ENCODE measurements around the gene SBK1.
A peak's percentile ranks its signal among the peaks of the same experiment; 100 is the strongest.

SBK1 gene

DNA sequence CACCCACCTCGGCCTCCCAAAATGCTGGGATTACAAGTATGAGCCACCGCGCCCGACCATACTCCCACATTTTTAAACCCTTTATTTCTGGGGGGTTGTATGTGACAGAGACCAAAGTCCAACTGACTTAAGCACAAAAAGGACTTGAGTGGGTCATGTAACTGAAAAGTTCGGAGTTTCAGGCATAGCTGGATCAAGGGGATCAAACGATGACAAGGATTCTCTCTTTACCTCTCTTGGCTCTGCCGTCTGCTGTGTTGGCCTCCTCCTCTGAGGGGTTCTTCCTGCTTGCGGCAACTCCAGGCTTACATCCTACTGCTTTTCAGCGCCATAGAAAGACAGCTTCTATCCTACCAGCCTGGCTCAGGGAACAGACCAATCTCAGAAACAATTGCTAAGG lies 9.2 kb upstream of the SBK1 start:
- no peak overlapping the region for H3K4me3 ChIP-seq (ENCODE audit: low read length)
- no peaks in the 10 kb centered on the region for H3K4me1 ChIP-seq (ENCODE audit: insufficient read depth, low read length)
- peaks cover 9% of the 10 kb centered on the region; the same call in 1 of the 2 replicates for H3K36me3 ChIP-seq (ENCODE audit: insufficient read depth, low read depth, low read length)
- H3K27ac ChIP-seq (ENCODE audit: low read length), result no peak overlapping the region
- H3K9me3 ChIP-seq (ENCODE audit: insufficient read depth, low read depth, low read length), result no peaks in the 10 kb centered on the region
- no peak overlapping the region for H3K9ac ChIP-seq (ENCODE audit: low read depth, low read length)
- H3K27me3 ChIP-seq (ENCODE audit: insufficient read depth, low read length), result no peaks in the 10 kb centered on the region

DNA sequence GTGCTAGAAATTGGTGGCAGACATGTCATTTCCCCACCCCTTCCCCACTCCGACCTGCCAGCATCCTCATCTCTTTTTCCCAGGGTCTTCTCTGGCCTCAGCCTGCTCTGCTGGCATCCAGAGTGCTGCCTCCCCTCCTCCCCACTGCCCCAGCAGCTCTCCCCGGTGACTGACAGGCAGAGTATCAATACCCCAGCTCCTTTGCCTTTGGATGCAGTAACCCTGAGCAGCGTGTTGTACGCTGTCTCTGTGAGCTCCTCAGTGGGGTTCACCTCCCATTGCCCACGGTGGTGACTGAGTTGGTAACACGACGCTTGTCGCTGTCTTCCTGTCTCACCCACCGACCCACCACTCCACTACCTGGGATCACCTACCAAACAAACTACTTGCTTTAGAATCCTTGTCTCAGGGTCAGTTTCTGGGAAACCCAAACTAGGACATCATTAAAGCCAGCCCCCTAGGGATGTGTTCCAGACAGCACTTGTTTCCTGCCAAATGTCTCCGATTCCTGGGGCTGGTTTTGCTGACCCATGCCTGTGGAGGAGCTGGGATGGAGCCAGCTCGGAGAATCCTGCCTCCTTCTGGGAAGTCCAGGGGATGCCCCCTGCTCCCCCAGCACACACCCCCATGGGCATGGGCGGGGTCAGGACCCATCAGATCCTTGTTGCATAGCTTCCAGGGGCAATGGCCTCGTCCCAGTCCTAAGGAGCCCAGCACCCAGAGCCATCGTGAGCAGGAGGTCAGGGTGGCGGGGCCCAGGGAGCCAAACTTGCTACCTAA lies 8.3 kb upstream of the SBK1 start:
- no peak overlapping the region for H3K9ac ChIP-seq (ENCODE audit: low read depth, low read length)
- H3K36me3 ChIP-seq (ENCODE audit: insufficient read depth, low read depth, low read length), result peaks cover 9% of the 10 kb centered on the region; the same call in 1 of the 2 replicates
- H3K4me1 ChIP-seq (ENCODE audit: insufficient read depth, low read length), result no peaks in the 10 kb centered on the region
- H3K27me3 ChIP-seq (ENCODE audit: insufficient read depth, low read length), result no peaks in the 10 kb centered on the region
- no peak overlapping the region for H3K4me3 ChIP-seq (ENCODE audit: low read length)
- H3K9me3 ChIP-seq (ENCODE audit: insufficient read depth, low read depth, low read length), result no peaks in the 10 kb centered on the region
- H3K27ac ChIP-seq (ENCODE audit: low read length), result no peak overlapping the region

DNA sequence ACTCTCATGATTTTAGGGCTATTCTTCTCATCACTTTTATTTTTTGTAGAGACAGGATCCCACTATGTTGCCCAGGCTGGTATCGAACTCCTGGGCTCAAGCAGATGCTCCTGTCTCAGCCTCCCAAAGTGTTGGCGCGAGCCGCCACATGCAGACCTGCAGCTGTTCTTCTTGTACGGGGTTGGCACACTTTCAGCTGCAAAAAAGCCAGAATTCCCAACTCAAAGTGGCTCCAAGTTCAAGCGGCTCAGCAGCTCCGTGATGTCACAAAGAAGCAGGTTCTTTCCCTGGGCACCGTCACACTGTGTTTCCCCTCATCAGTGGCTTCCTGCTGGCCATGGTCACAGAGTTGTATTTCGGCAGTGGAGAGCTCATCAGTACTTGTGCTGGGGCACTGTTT lies 6.7 kb upstream of the SBK1 start:
- Histone ChIP-seq H3K9me3 (ENCODE audit: insufficient read depth, low read depth, low read length) (no peaks in the 10 kb centered on the region), H3K27ac (ENCODE audit: low read length) (no peak overlapping the region), H3K36me3 (ENCODE audit: insufficient read depth, low read depth, low read length) (peaks cover 9% of the 10 kb centered on the region; the same call in 1 of the 2 replicates), H3K27me3 (ENCODE audit: insufficient read depth, low read length) (no peaks in the 10 kb centered on the region), H3K9ac (ENCODE audit: low read depth, low read length) (no peak overlapping the region), H3K4me1 (ENCODE audit: insufficient read depth, low read length) (peaks cover under 1% of the 10 kb centered on the region; the same call in 1 of the 2 replicates), H3K4me3 (ENCODE audit: low read length) (no peak overlapping the region)

DNA sequence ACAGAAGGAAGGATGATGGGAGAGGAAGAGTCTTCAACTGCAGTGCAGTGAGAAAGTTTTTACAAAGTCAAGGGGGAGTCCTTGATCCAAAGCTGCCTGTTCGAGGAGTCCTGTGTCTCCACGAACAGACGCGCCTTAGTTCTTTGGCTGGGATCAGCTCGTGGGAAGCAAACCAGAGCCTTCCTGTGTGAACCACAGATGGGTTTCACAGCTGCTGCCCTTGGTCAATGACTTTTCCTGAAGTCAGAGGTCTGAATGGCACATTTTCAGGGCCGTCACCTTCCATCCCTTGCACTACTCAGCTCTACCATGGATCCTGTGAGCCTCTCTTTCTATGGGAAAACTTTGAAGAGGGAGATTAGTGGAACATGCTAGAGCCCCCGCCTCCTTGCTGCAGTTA lies 4.2 kb upstream of the SBK1 start:
- H3K4me3 ChIP-seq (ENCODE audit: low read length), result no peak overlapping the region
- no peaks in the 10 kb centered on the region for H3K27me3 ChIP-seq (ENCODE audit: insufficient read depth, low read length)
- peaks cover 4% of the 10 kb centered on the region; the same call in 1 of the 2 replicates for H3K4me1 ChIP-seq (ENCODE audit: insufficient read depth, low read length)
- H3K36me3 ChIP-seq (ENCODE audit: insufficient read depth, low read depth, low read length), result peaks cover 9% of the 10 kb centered on the region; the same call in 1 of the 2 replicates
- no peaks in the 10 kb centered on the region for H3K9me3 ChIP-seq (ENCODE audit: insufficient read depth, low read depth, low read length)
- no peak overlapping the region for H3K9ac ChIP-seq (ENCODE audit: low read depth, low read length)
- H3K27ac ChIP-seq (ENCODE audit: low read length), result no peak overlapping the region

DNA sequence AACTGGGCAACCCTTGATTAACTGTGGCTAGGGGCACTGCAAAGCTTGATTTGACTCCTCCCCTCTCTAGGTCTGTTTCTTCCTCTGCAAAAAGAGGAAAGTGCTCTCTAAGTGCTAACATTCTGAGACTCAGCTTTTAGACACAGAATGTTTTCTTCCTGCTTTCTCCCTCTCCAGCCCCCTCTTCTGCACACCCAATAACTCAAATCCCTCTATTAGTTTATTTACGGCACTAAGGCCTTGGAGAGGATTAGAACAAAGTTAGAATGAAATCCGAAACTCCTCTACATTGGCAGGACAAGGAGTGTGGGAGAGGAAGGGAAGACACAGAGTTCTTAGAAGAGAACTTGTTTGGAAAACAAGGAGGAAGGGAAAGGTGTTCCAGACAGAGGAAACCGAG lies 3.3 kb upstream of the SBK1 start:
- no peak overlapping the region for H3K4me3 ChIP-seq (ENCODE audit: low read length)
- H3K27me3 ChIP-seq (ENCODE audit: insufficient read depth, low read length), result no peaks in the 10 kb centered on the region

DNA sequence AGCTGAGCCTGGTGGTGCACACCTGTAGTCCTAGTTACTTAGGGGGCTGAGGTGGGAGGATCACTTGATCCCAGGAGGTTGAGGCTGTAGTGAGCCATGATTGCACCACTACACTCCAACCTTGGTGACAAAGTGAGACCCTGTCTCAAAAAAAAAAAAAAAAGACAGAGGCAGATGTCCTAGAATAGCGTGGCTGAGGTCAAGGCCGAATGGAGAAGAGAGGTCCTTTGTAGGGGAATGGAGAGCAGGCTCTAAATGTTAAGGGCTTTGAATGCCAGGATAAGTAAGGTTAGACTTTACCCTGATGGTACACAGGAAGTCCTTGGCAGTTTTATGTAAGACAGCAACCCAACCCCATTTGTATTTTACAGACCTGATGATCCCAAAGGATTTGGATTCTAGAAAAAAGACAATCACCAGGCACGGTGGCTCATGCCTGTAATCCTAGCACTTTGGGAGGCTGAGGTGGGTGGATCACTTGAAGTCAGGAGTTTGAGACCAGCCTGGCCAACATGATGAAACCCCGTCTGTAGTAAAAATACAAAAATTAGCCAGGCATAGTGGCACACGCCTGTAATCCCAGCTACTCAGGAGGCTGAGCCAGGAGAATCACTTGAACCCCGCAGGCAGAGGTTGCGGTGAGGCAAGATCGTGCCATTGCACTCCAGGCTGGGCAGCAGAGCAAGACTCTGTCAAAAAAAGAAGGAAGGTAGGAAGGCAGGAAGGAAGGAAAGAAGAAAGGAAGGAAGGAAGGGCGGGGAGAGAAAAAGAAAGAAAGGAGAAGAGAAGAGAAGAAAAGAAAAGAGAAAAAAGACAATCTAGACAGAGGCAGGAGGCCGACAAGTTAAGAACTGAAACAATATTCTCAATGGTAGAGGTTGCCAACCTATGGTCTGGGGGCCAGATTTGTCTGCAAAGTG lies 2.1 kb upstream of the SBK1 start:
- Histone ChIP-seq H3K9ac (ENCODE audit: low read depth, low read length) (peak overlapping the region; percentile 57; the same call in 1 of the 2 replicates), H3K4me3 (ENCODE audit: low read length) (peak overlapping the region; percentile 56), H3K4me1 (ENCODE audit: insufficient read depth, low read length) (peaks cover 16% of the 10 kb centered on the region; the same call in 1 of the 2 replicates), H3K27ac (ENCODE audit: low read length) (no peak overlapping the region), H3K27me3 (ENCODE audit: insufficient read depth, low read length) (no peaks in the 10 kb centered on the region), H3K9me3 (ENCODE audit: insufficient read depth, low read depth, low read length) (no peaks in the 10 kb centered on the region), H3K36me3 (ENCODE audit: insufficient read depth, low read depth, low read length) (peaks cover 19% of the 10 kb centered on the region; the same call in 1 of the 2 replicates)

More for the DNA sequence above, 3.3 kb upstream of the SBK1 start:
- Histone ChIP-seq H3K9ac (ENCODE audit: low read depth, low read length) (no peak overlapping the region), H3K4me1 (ENCODE audit: insufficient read depth, low read length) (peaks cover 5% of the 10 kb centered on the region; the same call in 1 of the 2 replicates), H3K36me3 (ENCODE audit: insufficient read depth, low read depth, low read length) (peaks cover 9% of the 10 kb centered on the region; the same call in 1 of the 2 replicates), H3K27ac (ENCODE audit: low read length) (no peak overlapping the region), H3K9me3 (ENCODE audit: insufficient read depth, low read depth, low read length) (no peaks in the 10 kb centered on the region)

DNA sequence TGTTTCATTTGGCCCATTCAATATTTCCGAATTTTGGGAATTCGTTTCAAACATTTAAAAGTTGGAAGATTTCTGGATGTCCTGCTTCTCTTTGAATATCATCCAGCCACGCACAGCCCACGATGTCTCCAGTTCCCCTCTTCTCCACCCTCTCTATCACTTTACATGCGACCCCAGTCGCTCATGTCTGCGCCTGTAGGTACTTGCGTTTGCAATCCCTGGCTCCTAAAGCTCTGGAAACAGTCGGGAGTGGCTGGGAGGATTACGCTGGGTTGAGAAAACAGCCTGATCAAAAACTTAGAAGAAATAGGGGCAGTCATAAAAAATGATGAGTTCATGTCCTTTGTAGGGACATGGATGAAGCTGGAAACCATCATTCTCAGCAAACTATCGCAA lies 1.5 kb upstream of the SBK1 start:
- H3K4me1 ChIP-seq (ENCODE audit: insufficient read depth, low read length), result peaks cover 19% of the 10 kb centered on the region; the same call in 1 of the 2 replicates
- peak overlapping the region; percentile 57; the same call in 1 of the 2 replicates for H3K9ac ChIP-seq (ENCODE audit: low read depth, low read length)
- H3K4me3 ChIP-seq (ENCODE audit: low read length), result peak overlapping the region; percentile 56

DNA sequence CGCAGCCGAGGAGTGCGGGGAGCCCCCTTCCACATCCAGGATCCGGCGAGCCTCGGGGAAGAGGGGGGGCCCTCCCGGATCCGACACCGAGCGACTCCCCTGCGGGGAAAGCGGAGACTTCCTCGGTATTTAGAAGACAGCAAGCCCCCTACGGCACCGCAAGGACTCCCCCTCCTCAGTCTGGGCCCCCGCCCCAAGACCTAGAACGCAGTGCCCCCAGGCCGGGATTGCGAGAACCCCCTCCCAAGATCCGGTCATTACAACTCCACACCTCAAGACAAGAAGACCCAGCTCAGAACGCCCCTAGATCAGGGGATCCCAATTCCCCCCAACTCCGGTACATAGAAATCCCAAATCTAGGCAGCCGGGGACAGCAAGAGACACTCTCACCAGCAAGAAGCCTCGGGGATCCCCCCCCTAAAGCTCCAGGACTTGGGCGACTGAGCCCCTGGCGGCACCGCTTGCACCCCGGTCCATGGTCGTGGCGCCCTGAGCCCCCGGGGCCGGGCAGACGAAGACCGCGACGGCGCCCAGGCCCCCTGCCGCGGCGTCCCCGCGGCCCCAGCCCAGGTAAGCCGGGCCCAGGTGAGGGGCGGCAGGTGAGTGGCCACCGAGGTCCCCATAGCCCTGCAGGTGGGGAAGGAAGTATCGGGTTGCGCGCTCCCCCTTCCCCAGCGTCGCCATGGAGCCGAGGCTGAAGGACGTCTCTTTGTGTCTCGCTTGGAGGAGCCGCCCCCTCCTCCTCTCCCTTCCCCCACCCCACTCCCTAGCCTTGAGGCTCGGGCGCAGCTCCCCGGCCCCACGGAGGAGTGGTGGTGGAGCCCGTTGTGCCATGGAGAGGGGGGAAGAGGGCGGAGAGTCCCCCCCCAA lies 641 bp downstream of the SBK1 start:
- no peaks in the 10 kb centered on the region for H3K9me3 ChIP-seq (ENCODE audit: insufficient read depth, low read depth, low read length)
- H3K4me1 ChIP-seq (ENCODE audit: insufficient read depth, low read length), result peaks cover 19% of the 10 kb centered on the region; the same call in 1 of the 2 replicates
- H3K27ac ChIP-seq (ENCODE audit: low read length), result peak overlapping the region; percentile 84
- H3K4me3 ChIP-seq (ENCODE audit: low read length), result peak overlapping the region; percentile 82
- H3K9ac ChIP-seq (ENCODE audit: low read depth, low read length), result peak overlapping the region; percentile 93
- H3K27me3 ChIP-seq (ENCODE audit: insufficient read depth, low read length), result no peaks in the 10 kb centered on the region
- H3K36me3 ChIP-seq (ENCODE audit: insufficient read depth, low read depth, low read length), result peaks cover 19% of the 10 kb centered on the region; the same call in 1 of the 2 replicates

More for the DNA sequence above, 1.5 kb upstream of the SBK1 start:
- Histone ChIP-seq H3K36me3 (ENCODE audit: insufficient read depth, low read depth, low read length) (peaks cover 18% of the 10 kb centered on the region; the same call in 1 of the 2 replicates), H3K27me3 (ENCODE audit: insufficient read depth, low read length) (no peaks in the 10 kb centered on the region), H3K27ac (ENCODE audit: low read length) (no peak overlapping the region), H3K9me3 (ENCODE audit: insufficient read depth, low read depth, low read length) (no peaks in the 10 kb centered on the region)

DNA sequence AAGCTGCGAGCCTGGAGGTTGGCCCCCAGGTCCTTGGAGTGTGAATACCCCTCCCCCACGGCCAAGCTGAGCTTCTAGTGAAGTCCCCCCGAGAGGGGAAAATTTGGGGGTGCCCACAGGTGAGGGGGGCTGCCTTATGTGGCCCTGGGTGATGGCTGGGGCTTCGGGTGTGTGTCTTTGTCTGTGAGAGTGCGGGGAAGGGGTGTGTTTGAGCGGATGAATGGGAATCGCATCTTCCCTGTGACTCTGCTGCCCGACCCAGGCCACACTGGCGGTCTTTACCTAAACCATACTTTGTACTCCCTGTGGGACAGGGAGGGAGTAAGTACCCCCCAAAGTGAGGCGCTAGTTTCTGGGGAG lies 1.3 kb downstream of the SBK1 start:
- Histone ChIP-seq H3K9ac (ENCODE audit: low read depth, low read length) (peak overlapping the region; percentile 93; the same call in 1 of the 2 replicates), H3K27me3 (ENCODE audit: insufficient read depth, low read length) (no peaks in the 10 kb centered on the region), H3K4me3 (ENCODE audit: low read length) (peak overlapping the region; percentile 82), H3K36me3 (ENCODE audit: insufficient read depth, low read depth, low read length) (peaks cover 19% of the 10 kb centered on the region; the same call in 1 of the 2 replicates), H3K4me1 (ENCODE audit: insufficient read depth, low read length) (peaks cover 23% of the 10 kb centered on the region; the same call in 1 of the 2 replicates), H3K27ac (ENCODE audit: low read length) (peak overlapping the region; percentile 84), H3K9me3 (ENCODE audit: insufficient read depth, low read depth, low read length) (no peaks in the 10 kb centered on the region)

DNA sequence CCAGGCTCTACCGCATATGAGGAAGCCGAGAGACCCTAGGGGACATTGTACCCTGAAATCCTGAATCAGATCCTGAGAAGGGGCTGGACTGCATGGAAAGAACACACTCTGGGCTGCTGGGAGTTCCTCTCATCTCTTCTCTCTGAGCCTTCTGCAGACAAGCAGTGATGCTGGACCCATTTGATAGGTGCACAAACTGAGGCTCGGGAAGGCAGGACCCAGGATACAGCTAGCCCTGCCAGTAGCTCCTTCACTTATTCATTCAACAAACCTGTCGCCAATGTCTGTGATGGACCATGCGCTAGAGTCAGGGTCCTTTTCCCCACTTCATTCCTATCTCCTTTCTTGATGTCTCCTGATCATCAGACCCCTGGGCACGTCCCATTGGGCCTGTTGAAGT lies 1.9 kb downstream of the SBK1 start:
- no peaks in the 10 kb centered on the region for H3K27me3 ChIP-seq (ENCODE audit: insufficient read depth, low read length)
- no peaks in the 10 kb centered on the region for H3K9me3 ChIP-seq (ENCODE audit: insufficient read depth, low read depth, low read length)
- H3K36me3 ChIP-seq (ENCODE audit: insufficient read depth, low read depth, low read length), result peaks cover 24% of the 10 kb centered on the region; the same call in 1 of the 2 replicates
- H3K9ac ChIP-seq (ENCODE audit: low read depth, low read length), result peak overlapping the region; percentile 93; the same call in 1 of the 2 replicates
- H3K4me3 ChIP-seq (ENCODE audit: low read length), result peak overlapping the region; percentile 82
- peak overlapping the region; percentile 84 for H3K27ac ChIP-seq (ENCODE audit: low read length)
- H3K4me1 ChIP-seq (ENCODE audit: insufficient read depth, low read length), result peaks cover 23% of the 10 kb centered on the region; the same call in 1 of the 2 replicates

Data from iPS-20b (cell line).